HL-60 (cell line): Measurements from ENCODE around the gene FILIP1L.

Source experiments
- GABPA ChIP-seq: IDR thresholded peaks from 2 replicates; pipeline ENCODE4 v1.6.1; 2012; ENCODE audit warnings: low read depth
- POLR2AphosphoS5 ChIP-seq: IDR thresholded peaks from 2 replicates; pipeline ENCODE4 v1.6.1; 2012; ENCODE audit warnings: low read depth
- REST ChIP-seq: IDR thresholded peaks from 2 replicates; pipeline ENCODE4 v1.6.1; 2012; ENCODE audit warnings: low read depth; ENCODE audit not compliant: insufficient replicate concordance
- SPI1 ChIP-seq: IDR thresholded peaks from 2 replicates; pipeline ENCODE4 v1.6.1; 2012; ENCODE audit warnings: low read depth, mild to moderate bottlenecking, borderline replicate concordance
- TF ChIP-seq, protein P1 (sequence below): IDR thresholded peaks from one replicate; pipeline ENCODE4 v1.5.1; 2011; ENCODE audit warnings: low read length, control low read depth, inconsistent platforms; ENCODE audit not compliant: insufficient read depth

- TF ChIP-seq, protein P1, sequence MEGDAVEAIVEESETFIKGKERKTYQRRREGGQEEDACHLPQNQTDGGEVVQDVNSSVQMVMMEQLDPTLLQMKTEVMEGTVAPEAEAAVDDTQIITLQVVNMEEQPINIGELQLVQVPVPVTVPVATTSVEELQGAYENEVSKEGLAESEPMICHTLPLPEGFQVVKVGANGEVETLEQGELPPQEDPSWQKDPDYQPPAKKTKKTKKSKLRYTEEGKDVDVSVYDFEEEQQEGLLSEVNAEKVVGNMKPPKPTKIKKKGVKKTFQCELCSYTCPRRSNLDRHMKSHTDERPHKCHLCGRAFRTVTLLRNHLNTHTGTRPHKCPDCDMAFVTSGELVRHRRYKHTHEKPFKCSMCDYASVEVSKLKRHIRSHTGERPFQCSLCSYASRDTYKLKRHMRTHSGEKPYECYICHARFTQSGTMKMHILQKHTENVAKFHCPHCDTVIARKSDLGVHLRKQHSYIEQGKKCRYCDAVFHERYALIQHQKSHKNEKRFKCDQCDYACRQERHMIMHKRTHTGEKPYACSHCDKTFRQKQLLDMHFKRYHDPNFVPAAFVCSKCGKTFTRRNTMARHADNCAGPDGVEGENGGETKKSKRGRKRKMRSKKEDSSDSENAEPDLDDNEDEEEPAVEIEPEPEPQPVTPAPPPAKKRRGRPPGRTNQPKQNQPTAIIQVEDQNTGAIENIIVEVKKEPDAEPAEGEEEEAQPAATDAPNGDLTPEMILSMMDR: no peak
- no peak for TF ChIP-seq POLR2AphosphoS5
- no peak for TF ChIP-seq REST
- no peak for TF ChIP-seq SPI1
- TF ChIP-seq GABPA: no peak
These were observed 233.2 kb downstream of the FILIP1L start for GRCh38 chr3:99881121-99881524.
